Fibroblast of lung (primary cell): ENCODE data around the gene RCN1.

Experiments used
- EZH2 ChIP-seq: IDR thresholded peaks from 2 replicates; pipeline ENCODE4 v1.5.1; 2012; ENCODE audit warnings: low read length, control low read depth, mild to moderate bottlenecking; ENCODE audit errors: missing control alignments
- TF ChIP-seq, protein P1 (sequence below), 2 donors: IDR thresholded peaks in 1 of 2; conservative IDR thresholded peaks in 1 of 2; 1 replicate in 1 of 2; 2 replicates in 1 of 2; pipeline ENCODE4 v1.5.1; 2011 to 2012; ENCODE audit warnings: low read length in 2 of 2, control low read depth in 1 of 2, inconsistent platforms in 1 of 2, low read depth in 1 of 2, mild to moderate bottlenecking in 1 of 2

DNA sequence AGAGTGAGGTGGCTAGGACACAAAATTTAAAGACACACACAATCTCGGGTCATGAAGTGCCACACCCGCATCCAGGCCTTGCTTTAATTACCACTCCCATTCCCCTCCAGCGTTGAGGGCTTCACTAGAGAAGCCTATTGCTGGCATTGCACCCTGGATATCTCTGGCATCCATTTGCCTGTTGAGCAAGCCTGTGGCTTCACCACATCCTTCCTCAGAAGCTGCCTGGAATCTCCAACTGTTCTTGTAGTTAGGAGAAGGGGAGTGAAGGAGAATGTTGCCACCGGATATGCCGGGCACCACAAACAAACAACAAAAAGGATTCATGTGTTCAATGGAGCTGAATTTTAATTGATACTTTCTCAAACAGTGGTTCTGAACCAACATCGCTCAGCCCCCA is 34.4 kb upstream of the RCN1 start:
- no peak for TF ChIP-seq EZH2
- TF ChIP-seq, protein P1, sequence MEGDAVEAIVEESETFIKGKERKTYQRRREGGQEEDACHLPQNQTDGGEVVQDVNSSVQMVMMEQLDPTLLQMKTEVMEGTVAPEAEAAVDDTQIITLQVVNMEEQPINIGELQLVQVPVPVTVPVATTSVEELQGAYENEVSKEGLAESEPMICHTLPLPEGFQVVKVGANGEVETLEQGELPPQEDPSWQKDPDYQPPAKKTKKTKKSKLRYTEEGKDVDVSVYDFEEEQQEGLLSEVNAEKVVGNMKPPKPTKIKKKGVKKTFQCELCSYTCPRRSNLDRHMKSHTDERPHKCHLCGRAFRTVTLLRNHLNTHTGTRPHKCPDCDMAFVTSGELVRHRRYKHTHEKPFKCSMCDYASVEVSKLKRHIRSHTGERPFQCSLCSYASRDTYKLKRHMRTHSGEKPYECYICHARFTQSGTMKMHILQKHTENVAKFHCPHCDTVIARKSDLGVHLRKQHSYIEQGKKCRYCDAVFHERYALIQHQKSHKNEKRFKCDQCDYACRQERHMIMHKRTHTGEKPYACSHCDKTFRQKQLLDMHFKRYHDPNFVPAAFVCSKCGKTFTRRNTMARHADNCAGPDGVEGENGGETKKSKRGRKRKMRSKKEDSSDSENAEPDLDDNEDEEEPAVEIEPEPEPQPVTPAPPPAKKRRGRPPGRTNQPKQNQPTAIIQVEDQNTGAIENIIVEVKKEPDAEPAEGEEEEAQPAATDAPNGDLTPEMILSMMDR (conservative IDR thresholded peaks at IDR 0.05 in 1 of 2, IDR thresholded peaks at IDR 0.05 in 1 of 2; ENCODE audit: low read depth in 1 of 2, low read length in 2 of 2), result no peak
